C4-2B (cell line): ENCODE data around the gene DTD1.

Source experiments
- H3K27ac ChIP-seq: fragments of 450-650 bp; 2 replicates; pipeline ENCODE4 v1.5.1; 2017
- ZFX ChIP-seq: fragments of 450-650 bp; IDR thresholded peaks from 2 replicates; pipeline ENCODE4 v1.6.1; 2017
- TF ChIP-seq, protein P1 (sequence below): fragments of 450-650 bp; conservative IDR thresholded peaks from 2 replicates; pipeline ENCODE4 v1.5.1; 2017; ENCODE audit warnings: mild to moderate bottlenecking

DTD1 gene

GRCh38 chr20:18738888-18739287 is 151.0 kb downstream of the DTD1 start:
- H3K27ac ChIP-seq: no peak overlapping the region
- TF ChIP-seq, protein P1, sequence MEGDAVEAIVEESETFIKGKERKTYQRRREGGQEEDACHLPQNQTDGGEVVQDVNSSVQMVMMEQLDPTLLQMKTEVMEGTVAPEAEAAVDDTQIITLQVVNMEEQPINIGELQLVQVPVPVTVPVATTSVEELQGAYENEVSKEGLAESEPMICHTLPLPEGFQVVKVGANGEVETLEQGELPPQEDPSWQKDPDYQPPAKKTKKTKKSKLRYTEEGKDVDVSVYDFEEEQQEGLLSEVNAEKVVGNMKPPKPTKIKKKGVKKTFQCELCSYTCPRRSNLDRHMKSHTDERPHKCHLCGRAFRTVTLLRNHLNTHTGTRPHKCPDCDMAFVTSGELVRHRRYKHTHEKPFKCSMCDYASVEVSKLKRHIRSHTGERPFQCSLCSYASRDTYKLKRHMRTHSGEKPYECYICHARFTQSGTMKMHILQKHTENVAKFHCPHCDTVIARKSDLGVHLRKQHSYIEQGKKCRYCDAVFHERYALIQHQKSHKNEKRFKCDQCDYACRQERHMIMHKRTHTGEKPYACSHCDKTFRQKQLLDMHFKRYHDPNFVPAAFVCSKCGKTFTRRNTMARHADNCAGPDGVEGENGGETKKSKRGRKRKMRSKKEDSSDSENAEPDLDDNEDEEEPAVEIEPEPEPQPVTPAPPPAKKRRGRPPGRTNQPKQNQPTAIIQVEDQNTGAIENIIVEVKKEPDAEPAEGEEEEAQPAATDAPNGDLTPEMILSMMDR: no peak
- no peak for TF ChIP-seq ZFX

GRCh38 chr20:18739751-18740166 is 151.9 kb downstream of the DTD1 start:
- no peak overlapping the region for H3K27ac ChIP-seq
- TF ChIP-seq ZFX: no peak

DNA sequence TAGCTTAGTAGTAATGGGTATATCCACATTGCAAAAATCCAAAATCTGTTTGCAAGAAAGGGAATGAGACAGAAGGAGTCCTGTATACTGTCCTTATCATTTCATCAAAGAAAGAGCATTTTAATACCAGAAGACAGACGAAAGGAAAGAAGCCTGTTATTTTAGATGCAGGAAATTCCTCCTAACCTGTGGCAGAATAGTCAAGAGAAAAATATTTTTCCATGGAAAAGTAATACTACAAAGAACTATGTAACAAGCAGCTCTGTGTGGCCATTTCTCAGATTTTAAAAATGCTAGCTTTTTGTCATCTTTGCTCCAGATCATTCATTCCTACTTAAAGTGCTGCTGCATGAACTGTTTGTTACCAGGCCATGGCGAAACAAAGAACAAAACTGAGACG is 152.9 kb downstream of the DTD1 start:
- no peak overlapping the region for H3K27ac ChIP-seq

GRCh38 chr20:18742841-18743240 is 155.0 kb downstream of the DTD1 start:
- no peak overlapping the region for H3K27ac ChIP-seq
- TF ChIP-seq, protein P1: no peak

More for the DNA sequence above, 152.9 kb downstream of the DTD1 start:
- TF ChIP-seq, protein P1: no peak
- TF ChIP-seq ZFX: no peak

DNA sequence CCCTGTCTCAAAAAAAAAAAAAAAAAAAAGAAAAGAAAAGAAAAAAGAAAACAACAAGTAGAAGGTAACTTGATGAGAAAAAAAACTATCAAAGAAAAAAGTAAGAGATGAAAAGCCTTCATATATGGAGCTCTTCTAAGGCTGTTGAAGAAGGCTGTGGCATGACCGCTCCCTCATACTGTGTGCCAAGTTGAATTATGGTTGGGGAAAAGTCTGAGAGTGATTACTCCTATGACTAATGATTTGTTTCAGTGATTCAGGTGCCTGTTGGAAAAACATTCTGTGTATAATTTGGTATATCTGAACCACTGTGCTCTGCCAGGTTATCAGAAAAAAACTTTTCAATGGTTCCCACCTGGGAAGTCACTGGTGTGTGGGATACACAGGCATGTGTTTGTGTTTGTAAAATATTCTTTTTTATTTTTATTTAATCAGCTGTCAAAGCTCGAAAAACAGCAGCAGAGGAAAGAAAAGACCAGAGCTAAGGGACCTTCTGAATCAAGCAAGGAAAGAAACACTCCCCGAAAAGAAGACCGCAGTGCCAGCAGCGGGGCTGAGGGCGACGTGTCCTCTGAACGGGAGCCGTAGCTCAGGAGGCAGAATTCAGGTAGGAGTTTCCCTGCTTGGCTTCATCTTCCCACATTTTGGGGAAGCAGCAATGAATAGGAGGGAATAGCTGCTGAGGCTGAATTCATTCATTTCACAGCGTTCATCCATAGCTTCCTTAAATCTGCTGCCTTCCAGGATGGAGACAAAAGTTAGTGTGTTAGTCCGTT is 156.0 kb downstream of the DTD1 start:
- no peak overlapping the region for H3K27ac ChIP-seq
- TF ChIP-seq, protein P1: no peak

DNA sequence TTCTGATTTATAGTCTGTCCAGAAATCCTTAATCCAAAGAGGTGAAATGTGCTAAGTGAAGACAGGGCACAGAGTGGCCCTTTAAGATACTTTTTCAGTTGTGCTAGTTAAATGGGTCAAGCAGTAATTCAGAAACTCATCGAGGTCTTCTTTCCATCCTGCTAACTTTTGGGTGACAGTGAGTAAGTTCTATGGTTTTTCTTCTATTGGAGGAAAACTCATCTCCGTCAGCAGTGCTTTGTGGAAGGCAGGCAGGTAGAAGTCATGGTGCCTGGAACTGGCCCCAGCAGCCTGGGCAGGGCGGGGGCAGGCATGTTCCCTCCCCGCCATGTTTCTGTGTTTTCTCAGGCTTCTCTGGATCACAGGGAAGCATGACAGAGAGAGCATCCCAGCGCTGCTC is 159.2 kb downstream of the DTD1 start:
- no peak overlapping the region for H3K27ac ChIP-seq
- TF ChIP-seq, protein P1: no peak
- TF ChIP-seq ZFX: no peak

- TF ChIP-seq ZFX: no peak
- TF ChIP-seq, protein P1: no peak
- H3K27ac ChIP-seq: no peak overlapping the region
Observed at GRCh38 chr20:18748987-18749386, 161.1 kb downstream of the DTD1 start.

DNA sequence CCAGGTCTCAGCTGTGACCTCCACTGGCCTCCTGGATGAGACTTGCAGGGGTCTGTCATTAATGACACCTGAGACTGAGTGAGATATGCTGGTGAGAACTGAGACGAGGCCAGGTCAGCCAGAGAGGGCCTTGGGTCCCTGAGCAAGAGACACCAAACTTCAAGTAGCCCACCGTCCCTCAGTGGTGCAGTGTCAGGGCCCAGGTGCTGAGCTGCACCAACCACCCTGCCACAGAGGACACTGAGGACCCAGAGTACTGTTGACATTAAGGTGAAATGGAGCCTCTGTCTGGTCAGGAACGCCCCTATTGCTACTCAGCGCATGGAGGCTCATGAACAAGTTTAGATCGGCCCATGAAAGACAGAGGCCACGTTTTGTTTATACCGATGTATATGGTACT is 161.7 kb downstream of the DTD1 start:
- H3K27ac ChIP-seq: no peak overlapping the region
- TF ChIP-seq, protein P1: no peak
- no peak for TF ChIP-seq ZFX
